Natural killer cell (primary cell): ENCODE data around the gene CNOT9. TPM values are rescaled to one million over a fixed set of nuclear protein-coding genes. Genes with fewer than 3 reads are reported as not detected.

Source experiments
- ATAC-seq, 3 donors: fragments of 150-1000 bp in 2 of 3; fragments of 200-7000 bp in 1 of 3; cut with Tn5 transposase; 1 replicate in 1 of 3; 2 replicates in 2 of 3; pipeline ENCODE4 v1.10.0; 2021; ENCODE audit warnings: mild to moderate bottlenecking in 2 of 3, moderate library complexity in 2 of 3
- DNase-seq, 2 donors: peaks; one replicate each; pipeline versions ENCODE4 v3.0.0 to v3.0.0-alpha.2; 2013 to 2021; ENCODE audit warnings: mixed read lengths in 1 of 2
- H3K27ac ChIP-seq: one replicate; pipeline ENCODE4 v1.5.1; 2013; ENCODE audit warnings: mild to moderate bottlenecking, low read length
- H3K27me3 ChIP-seq: one replicate; pipeline ENCODE4 v1.6.1; 2013; ENCODE audit warnings: low read length; ENCODE audit not compliant: control insufficient read depth, insufficient read depth
- H3K36me3 ChIP-seq: one replicate; pipeline ENCODE4 v1.6.1; 2013; ENCODE audit warnings: low read length; ENCODE audit not compliant: control insufficient read depth, insufficient read depth
- H3K4me1 ChIP-seq: one replicate; pipeline ENCODE4 v1.6.1; 2013; ENCODE audit warnings: low read length; ENCODE audit not compliant: control insufficient read depth, insufficient read depth
- H3K4me3 ChIP-seq: one replicate; pipeline ENCODE4 v1.5.1; 2013; ENCODE audit warnings: low read length
- H3K9me3 ChIP-seq: one replicate; pipeline ENCODE4 v1.6.1; 2013; ENCODE audit warnings: low read length; ENCODE audit not compliant: control insufficient read depth, insufficient read depth
- H3K27ac Mint-ChIP-seq, 2 donors: one replicate each; pipeline ENCODE4 v1.8.0; 2022; ENCODE audit warnings: mild to moderate bottlenecking in 2 of 2, mixed read lengths in 2 of 2, moderate library complexity in 1 of 2
- H3K27me3 Mint-ChIP-seq, 2 donors: one replicate each; pipeline ENCODE4 v1.8.0; 2022; ENCODE audit warnings: low read depth in 2 of 2, mixed read lengths in 2 of 2
- H3K36me3 Mint-ChIP-seq: one replicate; pipeline ENCODE4 v1.8.0; 2022; ENCODE audit warnings: mixed read lengths
- H3K4me1 Mint-ChIP-seq, 2 donors: one replicate each; pipeline ENCODE4 v1.8.0; 2022; ENCODE audit warnings: mixed read lengths in 2 of 2
- H3K4me3 Mint-ChIP-seq: one replicate; pipeline ENCODE4 v1.8.0; 2022; ENCODE audit warnings: mild to moderate bottlenecking, moderate library complexity, mixed read lengths
- H3K9me3 Mint-ChIP-seq, 2 donors: one replicate each; pipeline ENCODE4 v1.8.0; 2022; ENCODE audit warnings: mixed read lengths in 2 of 2
- WGBS: methylation state at CpG from one replicate; pipeline ENCODE4 v1.1.7; 2013; ENCODE audit warnings: missing lambda C conversion rate; ENCODE audit not compliant: insufficient coverage; 5-methylcytosine and 5-hydroxymethylcytosine counted together
- intact Hi-C: fragments of 100-400 bp; cut with micrococcal nuclease; formaldehyde crosslinking; loops from one replicate; pipeline ENCODE4 v1.14.2; 2022
- total RNA-seq, 4 donors: library from RNA; stranded (reverse); fragments of 120-200 nt in 1 of 4; gene quantifications; one replicate each; pipeline versions ENCODE4 v1.2.3 to v1.2.4, GENCODE V29; 2013 to 2022
- TF ChIP-seq, protein P1 (sequence below): fragments of 200-600 bp; IDR thresholded peaks from one replicate; pipeline ENCODE4 v1.8.0; 2022; ENCODE audit warnings: antibody characterized with exemption

The CNOT9 gene
- total RNA-seq, 3 donors from 2014 or later (not counting 1 experiment from before 2014, with no cell fraction given): 61.4 to 66.7 (median 66.3) TPM

DNA sequence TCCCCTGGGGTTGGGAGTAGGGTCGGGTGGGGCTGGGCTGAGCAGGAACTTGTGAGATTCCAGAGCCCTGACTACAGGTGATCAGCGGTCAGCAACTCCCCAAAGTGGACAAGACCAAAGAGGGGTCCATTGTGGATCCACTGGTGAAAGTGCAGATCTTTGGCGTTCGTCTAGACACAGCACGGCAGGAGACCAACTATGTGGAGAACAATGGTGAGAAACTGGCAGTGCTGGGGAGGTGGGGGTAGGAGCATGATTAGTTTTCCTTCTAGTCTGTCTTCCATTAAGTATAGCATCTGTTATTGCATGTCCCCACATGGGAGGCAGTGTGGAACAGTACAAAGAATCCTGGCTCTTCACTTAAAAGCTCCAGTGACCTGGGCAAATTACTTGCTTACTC is 67.1 kb downstream of the CNOT9 start:
- WGBS: 98% methylated on average over 5 of the region's 5 CpGs
- TF ChIP-seq, protein P1, sequence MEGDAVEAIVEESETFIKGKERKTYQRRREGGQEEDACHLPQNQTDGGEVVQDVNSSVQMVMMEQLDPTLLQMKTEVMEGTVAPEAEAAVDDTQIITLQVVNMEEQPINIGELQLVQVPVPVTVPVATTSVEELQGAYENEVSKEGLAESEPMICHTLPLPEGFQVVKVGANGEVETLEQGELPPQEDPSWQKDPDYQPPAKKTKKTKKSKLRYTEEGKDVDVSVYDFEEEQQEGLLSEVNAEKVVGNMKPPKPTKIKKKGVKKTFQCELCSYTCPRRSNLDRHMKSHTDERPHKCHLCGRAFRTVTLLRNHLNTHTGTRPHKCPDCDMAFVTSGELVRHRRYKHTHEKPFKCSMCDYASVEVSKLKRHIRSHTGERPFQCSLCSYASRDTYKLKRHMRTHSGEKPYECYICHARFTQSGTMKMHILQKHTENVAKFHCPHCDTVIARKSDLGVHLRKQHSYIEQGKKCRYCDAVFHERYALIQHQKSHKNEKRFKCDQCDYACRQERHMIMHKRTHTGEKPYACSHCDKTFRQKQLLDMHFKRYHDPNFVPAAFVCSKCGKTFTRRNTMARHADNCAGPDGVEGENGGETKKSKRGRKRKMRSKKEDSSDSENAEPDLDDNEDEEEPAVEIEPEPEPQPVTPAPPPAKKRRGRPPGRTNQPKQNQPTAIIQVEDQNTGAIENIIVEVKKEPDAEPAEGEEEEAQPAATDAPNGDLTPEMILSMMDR: no peak
- Histone ChIP-seq H3K36me3 (peaks cover 59% of the 10 kb centered on the region), H3K4me3 (no peak overlapping the region), H3K27me3 (no peaks in the 10 kb centered on the region), H3K4me1 (no peaks in the 10 kb centered on the region), H3K27ac (no peak overlapping the region), H3K9me3 (no peaks in the 10 kb centered on the region)
- intact Hi-C loops: no loop called here
- Mint-ChIP-seq H3K27ac (no peak overlapping the region), H3K27me3 (no peaks in the 10 kb centered on the region), H3K4me3 (no peak overlapping the region), H3K4me1 (no peaks in the 10 kb centered on the region), H3K36me3 (peaks cover 10% of the 10 kb centered on the region), H3K9me3 (no peaks in the 10 kb centered on the region)
- no peak for DNase-seq
- ATAC-seq: no peak

DNA sequence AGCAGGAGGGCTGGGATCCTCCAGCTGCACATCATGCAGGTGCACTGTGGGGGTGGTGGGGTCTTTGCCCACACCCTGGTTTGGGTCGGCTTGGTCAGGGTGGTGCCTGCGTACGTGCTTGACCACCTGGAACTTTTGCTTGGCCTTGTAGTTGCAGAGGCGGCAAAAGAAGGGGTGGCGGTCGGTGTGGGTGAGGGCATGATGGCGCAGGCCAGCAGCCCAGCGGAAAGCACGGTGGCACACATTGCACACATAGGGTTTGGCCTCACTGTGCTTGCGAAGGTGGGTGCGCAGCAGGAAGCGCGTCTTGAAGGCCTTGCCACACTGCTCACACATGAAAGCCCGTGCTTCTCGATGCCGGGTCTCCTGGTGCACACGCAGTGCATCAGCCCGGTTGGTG is 69.7 kb downstream of the CNOT9 start:
- WGBS: 97% methylated on average over 18 of the region's 18 CpGs
- peaks cover 10% of the 10 kb centered on the region for H3K36me3 Mint-ChIP-seq
- intact Hi-C loops: no loop called here

DNA sequence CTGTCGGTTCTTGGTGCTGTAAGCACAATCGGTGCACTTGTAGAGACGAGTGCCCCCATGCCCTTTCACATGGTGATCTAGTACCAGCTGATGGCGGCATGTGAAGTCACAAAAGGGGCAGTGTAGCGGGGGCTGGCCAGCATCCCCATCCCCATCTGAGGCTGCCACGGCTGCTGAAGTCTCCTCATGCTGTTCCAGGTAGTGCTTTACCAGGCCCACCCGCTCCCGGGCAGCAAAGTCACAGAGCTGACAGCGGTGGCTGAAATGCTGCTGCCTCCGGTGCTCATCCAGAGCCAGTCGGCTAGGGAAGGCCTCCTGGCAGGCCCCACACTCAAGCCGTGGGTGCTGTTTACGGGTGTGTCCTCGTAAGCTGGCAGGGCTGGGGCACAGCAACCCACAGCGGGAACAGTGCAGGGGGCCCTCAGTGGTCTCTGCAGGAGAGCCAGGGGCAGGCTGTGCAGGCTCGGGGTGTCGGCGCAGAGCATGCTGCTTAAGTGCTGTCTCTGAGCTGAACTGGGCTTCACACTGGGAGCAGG is 73.5 kb downstream of the CNOT9 start:
- H3K4me1 ChIP-seq: no peaks in the 10 kb centered on the region
- H3K27ac ChIP-seq: no peak overlapping the region
- H3K36me3 ChIP-seq: peaks cover 84% of the 10 kb centered on the region
- Mint-ChIP-seq H3K4me1 (no peaks in the 10 kb centered on the region), H3K9me3 (no peaks in the 10 kb centered on the region), H3K27me3 (no peaks in the 10 kb centered on the region), H3K4me3 (no peak overlapping the region), H3K27ac (no peak overlapping the region), H3K36me3 (peaks cover 10% of the 10 kb centered on the region)
- H3K9me3 ChIP-seq: no peaks in the 10 kb centered on the region
- WGBS: 97% methylated on average over 18 of the region's 18 CpGs
- ATAC-seq (no peak), DNase-seq (no peak)
- no peak overlapping the region for H3K4me3 ChIP-seq
- TF ChIP-seq, protein P1: no peak
- intact Hi-C loops: no loop called here
- H3K27me3 ChIP-seq: no peaks in the 10 kb centered on the region

More for the DNA sequence above, 69.7 kb downstream of the CNOT9 start:
- Histone ChIP-seq H3K4me3 (no peak overlapping the region), H3K27me3 (no peaks in the 10 kb centered on the region), H3K36me3 (peaks cover 77% of the 10 kb centered on the region), H3K9me3 (no peaks in the 10 kb centered on the region), H3K4me1 (no peaks in the 10 kb centered on the region), H3K27ac (no peak overlapping the region)
- ATAC-seq (no peak), DNase-seq (no peak)
- Mint-ChIP-seq H3K27ac (no peak overlapping the region), H3K9me3 (no peaks in the 10 kb centered on the region), H3K27me3 (no peaks in the 10 kb centered on the region), H3K4me1 (no peaks in the 10 kb centered on the region), H3K4me3 (no peak overlapping the region)
- TF ChIP-seq, protein P1: no peak

DNA sequence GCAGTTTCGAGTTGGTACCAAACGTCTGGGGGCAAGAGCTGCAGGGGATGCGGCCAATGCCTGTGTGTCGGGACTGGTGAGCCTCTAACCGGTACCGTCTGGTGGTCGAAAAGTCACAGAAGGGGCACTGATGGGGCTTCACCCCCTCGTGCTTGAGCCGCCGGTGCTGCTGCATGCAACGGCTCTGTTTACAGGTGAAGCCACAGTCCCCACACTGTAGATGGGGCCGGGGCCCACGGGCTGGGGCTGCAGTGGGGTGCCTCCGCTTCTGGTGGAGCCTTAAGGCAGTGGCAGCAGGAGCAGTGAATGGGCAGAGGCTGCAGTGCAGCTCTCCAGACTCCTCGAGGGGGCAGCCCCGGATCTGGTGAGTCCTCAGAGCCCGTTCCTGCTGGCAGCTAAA is 74.1 kb downstream of the CNOT9 start:
- no peaks in the 10 kb centered on the region for H3K9me3 Mint-ChIP-seq
- no peak overlapping the region for H3K4me3 ChIP-seq
- peaks cover under 1 to 2% of the 10 kb centered on the region in 2 donors for H3K4me1 Mint-ChIP-seq
- H3K27ac Mint-ChIP-seq: no peak overlapping the region
- H3K4me3 Mint-ChIP-seq: no peak overlapping the region
- peaks cover 83% of the 10 kb centered on the region for H3K36me3 ChIP-seq
- WGBS: 96% methylated on average over 17 of the region's 17 CpGs
- H3K27ac ChIP-seq: no peak overlapping the region
- DNase-seq (no peak), ATAC-seq (no peak)
- TF ChIP-seq, protein P1: no peak
- no peaks in the 10 kb centered on the region for H3K4me1 ChIP-seq
- H3K9me3 ChIP-seq: no peaks in the 10 kb centered on the region
- H3K27me3 ChIP-seq: no peaks in the 10 kb centered on the region
- no peaks in the 10 kb centered on the region for H3K27me3 Mint-ChIP-seq
- intact Hi-C loops: no loop called here
- peaks cover 4% of the 10 kb centered on the region for H3K36me3 Mint-ChIP-seq
